GM12891 (cell line): ENCODE measurements around the gene KRT8.

Experiments
- DNase-seq: peaks from one replicate; pipeline ENCODE4 v3.0.0; 2011; ENCODE audit warnings: low spot score; ENCODE audit not compliant: insufficient read length
- FAIRE-seq: peaks from 2 replicates; lab custom pipeline; 2011; peaks lifted over from hg19 to GRCh38; lab: Jason Lieb, UNC
- PAX5 ChIP-seq: IDR thresholded peaks from 2 replicates; pipeline ENCODE4 v1.6.1; 2011; ENCODE audit warnings: low read length, moderate library complexity, mild to moderate bottlenecking; ENCODE audit not compliant: insufficient read depth, severe bottlenecking
- POLR2A ChIP-seq: IDR thresholded peaks from 2 replicates; pipeline ENCODE4 v1.6.1; 2011; ENCODE audit warnings: low read depth, low read length, control low read depth
- POLR2AphosphoS5 ChIP-seq: IDR thresholded peaks from 2 replicates; pipeline ENCODE4 v1.6.1; 2011; ENCODE audit warnings: low read depth, low read length, control low read depth
- POU2F2 ChIP-seq: IDR thresholded peaks from 2 replicates; pipeline ENCODE4 v1.6.1; 2011; ENCODE audit warnings: low read depth, mild to moderate bottlenecking, control low read depth, low read length, moderate library complexity
- SPI1 ChIP-seq: IDR thresholded peaks from 2 replicates; pipeline ENCODE4 v1.6.1; 2011; ENCODE audit warnings: low read depth, low read length, control low read depth
- TAF1 ChIP-seq: IDR thresholded peaks from 2 replicates; pipeline ENCODE4 v1.6.1; 2011; ENCODE audit warnings: low read depth, low read length, control low read depth

KRT8 gene

GRCh38 chr12:52906191-52906601 lies 1.3 kb upstream of the KRT8 start:
- TF ChIP-seq POLR2A (no peak), TAF1 (no peak), PAX5 (no peak)
- DNase-seq (no peak), FAIRE-seq (no peak)

GRCh38 chr12:52903855-52904508 lies 894 bp downstream of the KRT8 start:
- DNase-seq (peak; percentile 72), FAIRE-seq (no peak)
- TF ChIP-seq SPI1: peak; percentile 41; the same call in 1 of the 2 replicates
- TF ChIP-seq PAX5: no peak

- FAIRE-seq (no peak), DNase-seq (peak; percentile 74)
- TF ChIP-seq POU2F2: no peak
- no peak for TF ChIP-seq SPI1
- no peak for TF ChIP-seq TAF1
- no peak for TF ChIP-seq POLR2A
- no peak for TF ChIP-seq POLR2AphosphoS5
- no peak for TF ChIP-seq PAX5
These were observed 1.5 kb downstream of the KRT8 start for GRCh38 chr12:52903285-52903854.

GRCh38 chr12:52901715-52902541 lies 2.9 kb downstream of the KRT8 start:
- DNase-seq (no peak), FAIRE-seq (no peak)
- TF ChIP-seq PAX5 (no peak), SPI1 (no peak), TAF1 (no peak), POU2F2 (no peak), POLR2A (no peak), POLR2AphosphoS5 (no peak)

GRCh38 chr12:52900896-52901714 lies 3.8 kb downstream of the KRT8 start:
- TF ChIP-seq PAX5: no peak
- TF ChIP-seq POLR2AphosphoS5: no peak
- TF ChIP-seq POLR2A: no peak
- no peak for TF ChIP-seq SPI1
- no peak for TF ChIP-seq POU2F2
- no peak for TF ChIP-seq TAF1
- DNase-seq: no peak
- FAIRE-seq: no peak

- FAIRE-seq: no peak
- TF ChIP-seq POLR2A: no peak
- no peak for TF ChIP-seq SPI1
- TF ChIP-seq POU2F2: no peak
- TF ChIP-seq POLR2AphosphoS5: no peak
- no peak for TF ChIP-seq TAF1
- TF ChIP-seq PAX5: no peak
- DNase-seq: no peak
These were observed 4.5 kb downstream of the KRT8 start for GRCh38 chr12:52900166-52900895.

- FAIRE-seq (no peak), DNase-seq (no peak)
- TF ChIP-seq POLR2A (no peak), TAF1 (no peak), SPI1 (no peak)
These were observed 5.4 kb downstream of the KRT8 start for GRCh38 chr12:52899338-52900035.

- FAIRE-seq (no peak), DNase-seq (no peak)
- TF ChIP-seq PAX5 (no peak), SPI1 (no peak), POLR2A (no peak), POLR2AphosphoS5 (no peak), POU2F2 (no peak), TAF1 (no peak)
These were observed 8.4 kb downstream of the KRT8 start for GRCh38 chr12:52896190-52897100.
